Fibroblast of mammary gland (primary cell): ENCODE data around the gene CDKAL1.

Experiments
- DNase-seq: peaks from one replicate; pipeline ENCODE4 v3.0.0-alpha.2; 2010; ENCODE audit warnings: low read depth
- H3K4me3 ChIP-seq: 2 replicates; pipeline ENCODE4 v1.5.1; 2011; ENCODE audit warnings: low read depth, mild to moderate bottlenecking, low read length, moderate library complexity; ENCODE audit not compliant: control insufficient read depth
- CTCF ChIP-seq: conservative IDR thresholded peaks from 2 replicates; pipeline ENCODE4 v1.5.1; 2011; ENCODE audit warnings: low read depth, low read length, inconsistent platforms; ENCODE audit not compliant: control insufficient read depth, insufficient read depth

Gene CDKAL1

GRCh38 chr6:21176197-21176596 lies 641.9 kb downstream of the CDKAL1 start:
- DNase-seq = peak; percentile 5
- no peak overlapping the region for H3K4me3 ChIP-seq
- TF ChIP-seq CTCF = no peak

GRCh38 chr6:21180155-21180554 lies 645.9 kb downstream of the CDKAL1 start:
- no peak overlapping the region for H3K4me3 ChIP-seq

GRCh38 chr6:21180800-21181337 lies 646.6 kb downstream of the CDKAL1 start:
- no peak for TF ChIP-seq CTCF
- H3K4me3 ChIP-seq = no peak overlapping the region
- DNase-seq = no peak

More at GRCh38 chr6:21180155-21180554, 645.9 kb downstream of the CDKAL1 start:
- no peak for TF ChIP-seq CTCF
- no peak for DNase-seq

- DNase-seq = no peak
- TF ChIP-seq CTCF = no peak
- H3K4me3 ChIP-seq = no peak overlapping the region
Observed at GRCh38 chr6:21181866-21182265, 647.6 kb downstream of the CDKAL1 start.

- no peak for TF ChIP-seq CTCF
- no peak overlapping the region for H3K4me3 ChIP-seq
- no peak for DNase-seq
Observed at GRCh38 chr6:21182589-21182988, 648.3 kb downstream of the CDKAL1 start.

GRCh38 chr6:21185861-21186478 lies 651.7 kb downstream of the CDKAL1 start:
- TF ChIP-seq CTCF = no peak
- no peak for DNase-seq
- no peak overlapping the region for H3K4me3 ChIP-seq
